Psoas muscle (tissue), 8 donors: ENCODE results near the gene TMEM130. TPM values are rescaled to one million over a fixed set of nuclear protein-coding genes. Genes with fewer than 3 reads are reported as not detected.

ENCODE experiments used
- ATAC-seq, 4 donors: fragments of 200-7000 bp; cut with Tn5 transposase; one replicate each; pipeline ENCODE4 v1.9.1; 2020; ENCODE audit warnings: moderate library complexity in 3 of 4, mild to moderate bottlenecking in 2 of 4
- DNase-seq, 2 donors: peaks; one replicate each; pipeline ENCODE4 v3.0.0-alpha.2; 2020
- H3K27ac ChIP-seq: fragments of 200-600 bp; one replicate; pipeline ENCODE4 v1.8.0; 2022
- H3K27me3 ChIP-seq, 3 donors: fragments of 200-600 bp in 1 of 3; one replicate each; pipeline versions ENCODE4 v1.6.1 to v1.8.0; 2013 to 2022; ENCODE audit warnings: low read length in 2 of 3, mild to moderate bottlenecking in 2 of 3, moderate library complexity in 1 of 3; ENCODE audit not compliant: insufficient read depth in 3 of 3
- H3K36me3 ChIP-seq, 2 donors: fragments of 200-600 bp in 1 of 2; one replicate each; pipeline versions ENCODE4 v1.6.1 to v1.8.0; 2013 to 2022; ENCODE audit warnings: low read depth in 1 of 2, mild to moderate bottlenecking in 1 of 2, moderate library complexity in 1 of 2; ENCODE audit not compliant: insufficient read depth in 1 of 2
- H3K4me1 ChIP-seq: fragments of 200-600 bp; one replicate; pipeline ENCODE4 v1.8.0; 2022
- H3K4me3 ChIP-seq: fragments of 200-600 bp; one replicate; pipeline ENCODE4 v1.8.0; 2022; ENCODE audit warnings: mild to moderate bottlenecking
- H3K9me3 ChIP-seq: fragments of 200-600 bp; one replicate; pipeline ENCODE4 v1.8.0; 2022
- CTCF ChIP-seq: fragments of 200-600 bp; IDR thresholded peaks from one replicate; pipeline ENCODE4 v1.8.0; 2022; ENCODE audit warnings: antibody characterized with exemption
- WGBS, 3 donors: extraction: QIAGEN DNeasy Blood & Tissue Kit; methylation state at CpG; one replicate each; pipeline versions ENCODE4 v1.1.6 to v1.1.7; 2013; 5-methylcytosine and 5-hydroxymethylcytosine counted together
- intact Hi-C, 2 donors: fragments of 100-400 bp; cut with DNase I; formaldehyde crosslinking; loops; one replicate each; pipeline versions ENCODE4 v1.11.0 to v1.14.2; 2022
- polyA plus RNA-seq, 3 donors: library from polyadenylated mRNA; stranded (reverse); fragments of 200-250 nt; gene quantifications; one replicate each; pipeline ENCODE4 v1.2.3, GENCODE V29; 2013
- total RNA-seq, 4 donors: library from RNA; stranded (reverse); fragmentation: NEBNext Ultra II Directional in 2 of 4; extraction: Animal tissue kit (Norgen Biotek cat#: 25700) in 2 of 4; gene quantifications; one replicate each; pipeline versions ENCODE4 v1.2.1 to v1.2.4, GENCODE V29; 2021 to 2023
- donor health status: healthy with polysubstance abuse.
- donor health status: DM: no; HTN: no; CAD: no; lungs with moderate emphysema.
- donor health status: Bipolar disorder and iron deficiency.
- donor health status: healthy.
- donor health status: DM: yes; HTN: yes; CAD: no.
- donor health status: DM: no; HTN: no; CAD: no.
- donor health status: DM: no; HTN: no; CAD: no.
- donor health status: DM: yes; HTN: yes; CAD: no.

TMEM130 gene
- total and polyA plus RNA-seq, 7 donors, result 0.08 TPM; not detected in 6

GRCh38 chr7:98797150-98797549 is 72.7 kb downstream of the TMEM130 start:
- no peak overlapping the region for H3K27ac ChIP-seq
- ATAC-seq (no peak), DNase-seq (no peak)
- intact Hi-C loops, result no loop called here
- H3K9me3 ChIP-seq, result no peaks in the 10 kb centered on the region
- 17 to 34% (median 30%) methylated on average over 8 of the region's 8 CpGs for WGBS, 3 donors
- H3K4me1 ChIP-seq, result no peaks in the 10 kb centered on the region
- H3K27me3 ChIP-seq, result no peaks in the 10 kb centered on the region
- no peak overlapping the region for H3K4me3 ChIP-seq
- H3K36me3 ChIP-seq, result no peaks in the 10 kb centered on the region
- TF ChIP-seq CTCF, result no peak

Other genes with a start within 250 kb of the TMEM130 start
- gene TRRAP, start 8.5 kb upstream of the TMEM130 start, total RNA-seq, result 10 to 100 TPM; 13.3 to 21.3 (median 19.5) TPM
- gene TRRAP, start 8.5 kb upstream of the TMEM130 start, polyA plus RNA-seq, result 1 to 10 TPM; 3.8 to 9.0 (median 5.0) TPM